Upper lobe of left lung (tissue), 6 donors: ENCODE data around the gene LRRC74B. TPM values are rescaled to one million over a fixed set of nuclear protein-coding genes. Genes with fewer than 3 reads are reported as not detected.
"Not testable (repeated sequence)": the region's sequence is repeated elsewhere in the genome, so short reads cannot be mapped to it uniquely, and the experiment has no call there.

Source experiments
- ATAC-seq, 2 donors: fragments of 200-7000 bp; cut with Tn5 transposase; one replicate each; pipeline ENCODE4 v1.9.1; 2022; ENCODE audit warnings: mild to moderate bottlenecking in 2 of 2, moderate library complexity in 2 of 2; ENCODE audit not compliant: low FRiP score in 2 of 2
- DNase-seq, 2 donors: peaks; one replicate each; pipeline ENCODE4 v3.0.0-alpha.2; 2019 to 2020
- H3K27ac ChIP-seq, 4 donors: fragments of 200-600 bp; sonication (generic); one replicate each; pipeline ENCODE4 v1.5.1; 2016 to 2019
- H3K27me3 ChIP-seq, 4 donors: fragments of 200-600 bp; sonication (generic); one replicate each; pipeline ENCODE4 v1.5.1; 2017 to 2019
- H3K36me3 ChIP-seq, 4 donors: fragments of 200-600 bp; sonication (generic); one replicate each; pipeline ENCODE4 v1.5.1; 2016 to 2019
- H3K4me1 ChIP-seq, 4 donors: fragments of 200-600 bp; sonication (generic); one replicate each; pipeline ENCODE4 v1.5.1; 2018 to 2019
- H3K4me3 ChIP-seq, 4 donors: fragments of 200-600 bp; sonication (generic); one replicate each; pipeline ENCODE4 v1.5.1; 2017 to 2019; ENCODE audit warnings: mild to moderate bottlenecking in 2 of 4, moderate library complexity in 1 of 4
- H3K9me3 ChIP-seq, 4 donors: fragments of 200-600 bp; sonication (generic); one replicate each; pipeline ENCODE4 v1.5.1; 2018 to 2019
- CTCF ChIP-seq, 6 experiments: fragments of 450-650 bp in 4 of 6; fragments of 200-600 bp in 2 of 6; sonication (generic) in 2 of 6; IDR thresholded peaks; one replicate each; pipeline ENCODE4 v1.5.1; 2016 to 2019; ENCODE audit warnings: antibody characterized with exemption in 6 of 6
- EP300 ChIP-seq, 4 donors: sonication (generic); formaldehyde crosslinking; IDR thresholded peaks; one replicate each; pipeline ENCODE4 v1.5.1; 2017; ENCODE audit warnings: antibody characterized with exemption in 4 of 4, control low read depth in 2 of 4
- POLR2A ChIP-seq, 4 donors: fragments of 450-650 bp; IDR thresholded peaks; one replicate each; pipeline ENCODE4 v1.5.1; 2016 to 2017; ENCODE audit warnings: antibody characterized with exemption in 4 of 4, mild to moderate bottlenecking in 2 of 4
- POLR2AphosphoS5 ChIP-seq, 2 donors: sonication (generic); formaldehyde crosslinking; IDR thresholded peaks; one replicate each; pipeline ENCODE4 v1.5.1; 2017; ENCODE audit warnings: antibody characterized with exemption in 2 of 2
- WGBS, 2 donors: methylation state at CpG; one replicate each; pipeline ENCODE4 v1.1.5; 2017 to 2018; 5-methylcytosine and 5-hydroxymethylcytosine counted together
- total RNA-seq, 6 donors: library from RNA; depleted of rRNA in 4 of 6; stranded (reverse); fragments of >200 nt in 4 of 6; gene quantifications; one replicate each; pipeline versions ENCODE4 v1.1.0 to v1.2.1, GENCODE V29; 2016 to 2021
- donor health status: DM: no; HTN: no; CAD: no; lungs with moderate emphysema.
- donor health status: DM: no; HTN: yes; CAD: no; lungs with severe emphysema.

The LRRC74B gene
- total RNA-seq, 6 donors from 2014 or later = 0.14 to 6.6 (median 3.2) TPM

DNA sequence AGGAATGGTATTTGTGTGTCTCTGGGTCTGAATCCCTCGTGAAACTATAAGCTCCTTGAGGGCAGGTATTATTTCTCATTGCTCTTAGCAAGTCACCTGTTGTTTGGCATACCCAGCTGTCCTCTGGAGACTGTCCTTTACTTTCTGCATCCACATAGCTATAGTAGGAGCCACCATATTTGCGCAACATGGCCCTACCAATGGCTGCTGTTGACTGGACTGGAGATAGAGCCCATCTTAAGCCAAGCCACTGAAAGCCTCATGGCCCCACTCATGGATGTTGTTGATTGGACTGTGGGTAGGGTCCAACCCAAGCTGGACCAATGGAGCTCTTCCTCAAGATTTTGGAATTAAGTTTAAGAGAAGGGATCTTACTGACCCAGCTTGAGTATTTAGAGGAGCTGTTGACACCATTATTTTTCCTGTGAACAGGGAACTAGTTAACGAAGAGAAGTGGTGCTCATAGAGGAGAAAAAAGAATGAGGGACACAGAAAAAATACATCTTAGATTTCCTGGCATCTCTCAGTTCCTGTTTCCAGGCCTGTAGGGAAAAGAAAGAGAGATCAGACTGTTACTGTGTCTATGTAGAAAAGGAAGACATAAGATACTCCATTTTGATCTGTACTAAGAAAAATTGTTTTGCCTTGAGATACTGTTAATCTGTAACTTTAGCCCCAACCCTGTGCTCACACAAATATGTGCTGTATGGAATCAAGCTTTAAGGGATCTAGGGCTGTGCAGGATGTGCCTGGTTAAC is 47.2 kb downstream of the LRRC74B start:
- H3K27me3 ChIP-seq = no peaks in the 10 kb centered on the region
- 84 to 88% methylated on average over 3 of the region's 3 CpGs for WGBS, 2 donors
- TF ChIP-seq CTCF (IDR thresholded peaks at IDR 0.05) (no peak), POLR2AphosphoS5 (IDR thresholded peaks at IDR 0.05) (no peak), EP300 (IDR thresholded peaks at IDR 0.05) (no peak), POLR2A (IDR thresholded peaks at IDR 0.05) (no peak)
- H3K27ac ChIP-seq = no peak overlapping the region
- H3K9me3 ChIP-seq = no peaks in the 10 kb centered on the region
- no peak overlapping the region for H3K4me3 ChIP-seq
- H3K4me1 ChIP-seq = no peaks in the 10 kb centered on the region
- DNase-seq = no peak
- no peak for ATAC-seq
- no peaks in the 10 kb centered on the region for H3K36me3 ChIP-seq

- H3K27me3 ChIP-seq, DNase-seq, ATAC-seq, H3K36me3 ChIP-seq, H3K4me3 ChIP-seq, H3K4me1 ChIP-seq, H3K27ac ChIP-seq, H3K9me3 ChIP-seq: not testable (repeated sequence)
- WGBS, 2 donors = 76 to 83% methylated on average over 9 of the region's 9 CpGs
Measured at GRCh38 chr22:21093555-21094137, 47.9 kb downstream of the LRRC74B start.

- H3K4me3 ChIP-seq = no peak overlapping the region
- H3K27me3 ChIP-seq = no peaks in the 10 kb centered on the region
- TF ChIP-seq CTCF (IDR thresholded peaks at IDR 0.05) (no peak), EP300 (IDR thresholded peaks at IDR 0.05) (no peak), POLR2A (IDR thresholded peaks at IDR 0.05) (no peak), POLR2AphosphoS5 (IDR thresholded peaks at IDR 0.05) (no peak)
- no peaks in the 10 kb centered on the region for H3K9me3 ChIP-seq
- DNase-seq = no peak
- ATAC-seq = no peak
- no peaks in the 10 kb centered on the region for H3K4me1 ChIP-seq
- H3K27ac ChIP-seq = no peak overlapping the region
- no peaks in the 10 kb centered on the region for H3K36me3 ChIP-seq
- WGBS, 2 donors = 77 to 87% methylated on average over 4 to 5 of the region's 5 CpGs
Measured at GRCh38 chr22:21094911-21095772, 49.4 kb downstream of the LRRC74B start.

- Histone ChIP-seq H3K36me3 (no peaks in the 10 kb centered on the region), H3K27ac (no peak overlapping the region), H3K4me1 (no peaks in the 10 kb centered on the region), H3K9me3 (no peaks in the 10 kb centered on the region), H3K27me3 (no peaks in the 10 kb centered on the region), H3K4me3 (no peak overlapping the region)
- DNase-seq (no peak), ATAC-seq (no peak)
- TF ChIP-seq POLR2A (IDR thresholded peaks at IDR 0.05) = no peak
- no peak for TF ChIP-seq EP300 (IDR thresholded peaks at IDR 0.05)
- TF ChIP-seq POLR2AphosphoS5 (IDR thresholded peaks at IDR 0.05) = no peak
- no peak for TF ChIP-seq CTCF (IDR thresholded peaks at IDR 0.05)
Measured at GRCh38 chr22:21095773-21096107, 50.0 kb downstream of the LRRC74B start.

GRCh38 chr22:21096878-21097277 is 51.1 kb downstream of the LRRC74B start:
- WGBS, 2 donors = 90 to 96% methylated on average over 9 of the region's 9 CpGs
- DNase-seq, H3K27ac ChIP-seq, ATAC-seq, H3K4me1 ChIP-seq, H3K27me3 ChIP-seq, H3K36me3 ChIP-seq, H3K9me3 ChIP-seq, H3K4me3 ChIP-seq: not testable (repeated sequence)
